K562 (cell line): ENCODE results near the gene FTH1. TPM values are rescaled to one million over a fixed set of nuclear protein-coding genes. Genes with fewer than 3 reads are reported as not detected.

Experiments used
- ATAC-seq: fragments of 200-7000 bp; cut with Tn5 transposase; 3 replicates; pipeline ENCODE4 v1.9.1; 2020; ENCODE audit warnings: moderate library complexity
- BruUV-seq: library from RNA; stranded (reverse); fragments of 400-500 nt; replicated peaks from 2 replicates; lab custom pipeline; 2021; lab: Mats Ljungman, UMichigan
- CTCF ChIA-PET: fragments of 300-600 bp; formaldehyde crosslinking; extraction: SDS; loops from one replicate; lab custom pipeline; 2021; ENCODE audit warnings: low intra/inter-chr PET ratio; lab: Yijun Ruan, JAX
- POLR2A ChIA-PET: fragments of 300-600, 350-650 bp; sonication (Branson Sonifier 250); formaldehyde crosslinking; extraction: SDS; loops from one replicate; lab custom pipeline; 2021; ENCODE audit warnings: antibody characterized with exemption, inconsistent platforms; lab: Yijun Ruan, JAX
- DNase-seq, 4 experiments: peaks; one replicate each; pipeline versions ENCODE4 v3.0.0 to v3.0.0-alpha.2; 2011 to 2018; ENCODE audit warnings: low spot score in 3 of 4, mixed read lengths in 3 of 4; ENCODE audit errors: extremely low read depth in 1 of 4
- FAIRE-seq: peaks from 2 replicates; lab custom pipeline; 2011; peaks lifted over from hg19 to GRCh38; lab: Jason Lieb, UNC
- H2AFZ ChIP-seq: 2 replicates; pipeline ENCODE4 v1.6.0; 2011; ENCODE audit warnings: low read depth, low read length, control low read depth, inconsistent platforms
- H3K27ac ChIP-seq: fragments of 200-600 bp; 3 replicates; pipeline ENCODE4 v1.8.0; 2011; ENCODE audit warnings: low read depth, mild to moderate bottlenecking, control low read depth, inconsistent platforms, low read length, moderate library complexity, mixed read lengths; ENCODE audit errors: extremely low read depth
- H3K27me3 ChIP-seq, 2 experiments: fragments of 300-600 bp in 1 of 2; 2 replicates in 1 of 2; 3 replicates in 1 of 2; pipeline versions ENCODE4 v1.6.0 to v1.8.0; 2011; ENCODE audit warnings: inconsistent platforms in 2 of 2, low read length in 2 of 2, mild to moderate bottlenecking in 1 of 2, mixed read lengths in 1 of 2, moderate library complexity in 1 of 2; ENCODE audit not compliant: control insufficient read depth in 2 of 2, insufficient read depth in 2 of 2
- H3K36me3 ChIP-seq: fragments of 300-600 bp; 3 replicates; pipeline ENCODE4 v1.8.0; 2011; ENCODE audit warnings: mild to moderate bottlenecking, low read length, inconsistent platforms; ENCODE audit not compliant: control insufficient read depth, insufficient read depth
- H3K4me1 ChIP-seq, 2 experiments: fragments of 200-600 bp in 1 of 2; replicated peaks in 1 of 2; 2 replicates in 1 of 2; 3 replicates in 1 of 2; pipeline versions ENCODE4 v1.5.1 to v1.8.0; 2011; ENCODE audit warnings: inconsistent platforms in 2 of 2, low read length in 2 of 2, mild to moderate bottlenecking in 1 of 2, mixed read lengths in 1 of 2, moderate library complexity in 1 of 2; ENCODE audit not compliant: control insufficient read depth in 2 of 2, insufficient read depth in 2 of 2
- H3K4me2 ChIP-seq: 2 replicates; pipeline ENCODE4 v1.6.1; 2011; ENCODE audit warnings: low read length, control low read depth, inconsistent platforms, mixed read lengths; ENCODE audit not compliant: insufficient read depth
- H3K4me3 ChIP-seq: fragments of 200-600 bp; sonication (generic), shearing (Covaris generic); 2 replicates; pipeline ENCODE4 v1.5.1; 2016; ENCODE audit warnings: control low read depth, inconsistent platforms
- H3K79me2 ChIP-seq: fragments of 200-600 bp; 3 replicates; pipeline ENCODE4 v1.8.0; 2011; ENCODE audit warnings: low read length, inconsistent platforms; ENCODE audit not compliant: control insufficient read depth, insufficient read depth
- H3K9ac ChIP-seq, 2 experiments: 2 replicates each; pipeline versions ENCODE4 v1.6.0 to v1.6.1; 2011; ENCODE audit warnings: low read depth in 2 of 2, low read length in 2 of 2, control low read depth in 1 of 2, inconsistent platforms in 1 of 2, mild to moderate bottlenecking in 1 of 2, mixed read lengths in 1 of 2; ENCODE audit not compliant: insufficient read depth in 1 of 2
- H3K9me1 ChIP-seq: one replicate; pipeline ENCODE4 v1.6.0; 2011; ENCODE audit warnings: inconsistent platforms, mild to moderate bottlenecking, low read length, moderate library complexity; ENCODE audit not compliant: control insufficient read depth, insufficient read depth
- H3K9me3 ChIP-seq: replicated peaks from 2 replicates; pipeline ENCODE4 v1.5.1; 2011; ENCODE audit warnings: low read depth, low read length, inconsistent platforms; ENCODE audit not compliant: control insufficient read depth, insufficient read depth
- H4K20me1 ChIP-seq: replicated peaks from 2 replicates; pipeline ENCODE4 v1.6.1; 2011; ENCODE audit warnings: low read length, inconsistent platforms, mixed read lengths; ENCODE audit not compliant: control insufficient read depth, insufficient read depth
- ARHGAP35 ChIP-seq: fragments of 450-650 bp; IDR thresholded peaks from 2 replicates; pipeline ENCODE4 v1.6.1; 2018; ENCODE audit not compliant: partially characterized antibody
- CBX1 ChIP-seq: sonication (generic); IDR thresholded peaks from 2 replicates; pipeline ENCODE4 v1.6.1; 2016; ENCODE audit warnings: antibody characterized with exemption, low read depth, mild to moderate bottlenecking
- CBX3 ChIP-seq, 2 experiments: IDR thresholded peaks; 1 replicate in 1 of 2; 2 replicates in 1 of 2; pipeline ENCODE4 v1.6.1; 2012; ENCODE audit warnings: inconsistent platforms in 2 of 2, low read length in 2 of 2, borderline replicate concordance in 1 of 2, control low read depth in 1 of 2
- CTBP1 ChIP-seq: fragments of 450-650 bp; IDR thresholded peaks from 2 replicates; pipeline ENCODE4 v1.6.1; 2016; ENCODE audit warnings: borderline replicate concordance
- GABPB1 ChIP-seq: sonication (generic); formaldehyde crosslinking; IDR thresholded peaks from 2 replicates; pipeline ENCODE4 v1.8.0; 2022; ENCODE audit warnings: mild to moderate bottlenecking, missing genetic modification reagents
- GTF2E2 ChIP-seq: fragments of 200-800 bp; sonication (Bioruptor generic); IDR thresholded peaks from 2 replicates; pipeline ENCODE4 v1.6.1; 2016; ENCODE audit warnings: missing genetic modification characterization, missing compliant biosample characterization
- IFI16 ChIP-seq: fragments of 250-450 bp; sonication (Bioruptor Pico); IDR thresholded peaks from 2 replicates; pipeline ENCODE4 v2.1.2; 2022; ENCODE audit warnings: mild to moderate bottlenecking, inconsistent platforms
- MTA1 ChIP-seq: fragments of 450-650 bp; IDR thresholded peaks from 2 replicates; pipeline ENCODE4 v1.6.1; 2017; ENCODE audit warnings: borderline replicate concordance
- RCOR1 ChIP-seq, 2 experiments: IDR thresholded peaks; 2 replicates each; pipeline ENCODE4 v1.6.1; 2012; ENCODE audit warnings: low read depth in 2 of 2, low read length in 2 of 2, borderline replicate concordance in 1 of 2, improper control_type of control experiment in 1 of 2
- STAT5A ChIP-seq: IDR thresholded peaks from 2 replicates; pipeline ENCODE4 v1.6.1; 2012; ENCODE audit warnings: low read length, inconsistent platforms, borderline replicate concordance
- TCF3 ChIP-seq: sonication (generic); formaldehyde crosslinking; IDR thresholded peaks from 2 replicates; pipeline ENCODE4 v1.4.0; 2020; ENCODE audit warnings: mild to moderate bottlenecking, missing genetic modification reagents
- TCF7 ChIP-seq: sonication (generic); IDR thresholded peaks from 2 replicates; pipeline ENCODE4 v1.6.1; 2016; ENCODE audit warnings: antibody characterized with exemption, borderline replicate concordance
- ZNF184 ChIP-seq: sonication (generic); formaldehyde crosslinking; IDR thresholded peaks from 2 replicates; pipeline ENCODE4 v1.5.0; 2020; ENCODE audit warnings: missing genetic modification reagents
- ZNF584 ChIP-seq: fragments of 200-800 bp; sonication (Bioruptor generic); IDR thresholded peaks from 2 replicates; pipeline ENCODE4 v1.6.1; 2016; ENCODE audit warnings: low read depth, mild to moderate bottlenecking, missing genetic modification characterization, missing compliant biosample characterization
- WGBS: fragments of 100-300 bp; shearing (Covaris generic); methylation state at CpG from one replicate; pipeline ENCODE4 v1.1.6; 2016; ENCODE audit warnings: low coverage, mixed read lengths; ENCODE audit not compliant: insufficient coverage; ENCODE audit errors: missing lambda C conversion rate; 5-methylcytosine and 5-hydroxymethylcytosine counted together
- in situ Hi-C: fragments of 300-500 bp; cut with MboI; formaldehyde crosslinking; loops from 4 replicates; pipeline ENCODE4 v1.15.0; 2018; ENCODE audit warnings: inconsistent platforms, mixed read lengths
- intact Hi-C: fragments of 100-400 bp; cut with micrococcal nuclease; formaldehyde crosslinking; loops from 2 replicates; pipeline ENCODE4 v1.14.2; 2022
- polyA plus RNA-seq, 8 experiments: library from polyadenylated mRNA; depleted of rRNA in 4 of 8; stranded (reverse) in 5 of 8; unstranded in 3 of 8; fragments of >200 nt; fragmentation: Nextera tagmentation in 2 of 8; fragmentation: Illumina TruSeq in 1 of 8; extraction: Ambion mirVana in 2 of 8; extraction: Trizol in 1 of 8; gene quantifications; 2 replicates each; pipeline versions ENCODE4 v1.2.1 to v1.2.3, GENCODE V29; 2011 to 2014; ENCODE audit warnings: inconsistent platforms in 1 of 8, missing spikeins in 1 of 8
- total RNA-seq, 7 experiments: library from RNA; depleted of rRNA in 6 of 7; stranded (reverse); fragments of >200 nt in 6 of 7; fragmentation: Illumina TruSeq in 2 of 7; extraction: Trizol in 2 of 7; gene quantifications; 2 replicates each; pipeline versions ENCODE4 v1.2.1 to v1.2.3, GENCODE V29; 2011 to 2021; ENCODE audit warnings: low replicate concordance in 1 of 7
- TF ChIP-seq, protein P1 (sequence below): sonication (generic); formaldehyde crosslinking; IDR thresholded peaks from 2 replicates; pipeline ENCODE4 v1.9.0; 2022; ENCODE audit warnings: mild to moderate bottlenecking, missing genetic modification reagents
- TF ChIP-seq, protein P2 (sequence below): sonication (generic); formaldehyde crosslinking; IDR thresholded peaks from 2 replicates; pipeline ENCODE4 v1.8.0; 2022; ENCODE audit warnings: mild to moderate bottlenecking, missing genetic modification reagents, borderline replicate concordance
- TF ChIP-seq, protein P3 (sequence below): fragments of 450-650 bp; IDR thresholded peaks from one replicate; pipeline ENCODE4 v1.6.1; 2018; ENCODE audit warnings: mild to moderate bottlenecking, moderate library complexity; ENCODE audit not compliant: partially characterized antibody
- TF ChIP-seq, protein P4 (sequence below): fragments of 200-800 bp; sonication (Bioruptor generic); IDR thresholded peaks from 2 replicates; pipeline ENCODE4 v1.6.1; 2017; ENCODE audit warnings: missing genetic modification characterization, missing compliant biosample characterization

FTH1 gene
- total and polyA plus RNA-seq, 9 of the 15 experiments (the other 6 are each of a cell fraction or from before 2014, with no cell fraction given) = 370 to 3,146 (median 802) TPM

DNA sequence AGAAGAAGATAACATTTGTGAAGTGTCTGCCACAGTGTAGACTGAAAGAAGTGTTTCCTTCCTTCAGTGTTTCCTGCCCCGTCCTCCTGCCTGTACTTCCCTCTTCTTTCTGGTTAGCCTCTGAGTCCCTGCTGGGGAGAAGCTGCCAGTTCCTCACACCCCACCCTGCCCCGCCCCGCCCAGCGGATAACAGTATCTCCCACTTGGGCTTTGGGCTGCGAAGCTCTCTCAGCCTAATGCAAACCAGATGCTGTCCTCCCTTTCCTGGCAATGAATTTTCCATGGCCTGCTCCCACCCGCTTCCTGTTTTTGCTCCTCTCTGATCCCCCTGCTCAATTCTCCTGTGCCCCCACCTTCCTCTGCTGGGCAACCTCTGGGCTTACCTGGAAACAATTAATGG lies 44.9 kb downstream of the FTH1 start:
- H3K27me3 ChIP-seq = no peaks in the 10 kb centered on the region
- peak overlapping the region; percentile 45; the same call in 2 of the 3 replicates for H3K27ac ChIP-seq
- no peaks in the 10 kb centered on the region for H3K9me3 ChIP-seq
- peaks cover 49 to 68% of the 10 kb centered on the region in 2 experiments for H3K4me1 ChIP-seq
- intact Hi-C loops (no loop called here), in situ Hi-C loops (no loop called here)
- no peaks in the 10 kb centered on the region for H3K9me1 ChIP-seq
- H2AFZ ChIP-seq = peak overlapping the region; percentile 69
- CTCF ChIA-PET = interaction anchor here (0.7 kb wide), 1 partner anchor 209 kb away, joined by 3 read pairs; no protein-coding TSS in a partner anchor
- H4K20me1 ChIP-seq = no peaks in the 10 kb centered on the region
- H3K36me3 ChIP-seq = no peaks in the 10 kb centered on the region
- WGBS = 2% methylated on average over 6 of the region's 6 CpGs
- BruUV-seq = no TSS peak
- peak overlapping the region; percentile 66 for H3K4me2 ChIP-seq
- H3K9ac ChIP-seq = peak overlapping the region; percentile 5 to 79; a peak in 1 of 4 replicates
- peaks cover 25% of the 10 kb centered on the region for H3K79me2 ChIP-seq
- POLR2A ChIA-PET = interaction anchor here (0.6 to 3.6 kb wide), 11 partner anchors 9 to 1830 kb away, joined by 3 to 17 read pairs (median 4); partner anchors contain the start of genes BEST1 and FTH1
- H3K4me3 ChIP-seq = no peak overlapping the region
- ATAC-seq = peak; percentile 42
- peak; percentile 67 to 88 (median 73) for DNase-seq
- no peak for FAIRE-seq
- TF ChIP-seq IFI16 (CRISPR knock-in tag) (no peak), ZNF184 (CRISPR knock-in tag) (no peak), MTA1 (peak; percentile 23; the same call in 1 of the 2 replicates), GTF2E2 (tag) (no peak), CBX3 (IDR thresholded peaks at IDR 0.05; ENCODE audit: borderline replicate concordance in 1 of 2, low read length in 2 of 2) (no peak), CBX1 (0 out of 2 replicates have a peak, but pooled peaks have one; percentile 5), ZNF584 (CRISPR knock-in tag) (no peak), TCF3 (CRISPR knock-in tag) (peak; percentile 14; the same call in 1 of the 2 replicates), TCF7 (no peak), ARHGAP35 (no peak), STAT5A (no peak), GABPB1 (CRISPR knock-in tag) (0 out of 2 replicates have a peak, but pooled peaks have one; percentile 27), RCOR1 (IDR thresholded peaks at IDR 0.05; ENCODE audit: borderline replicate concordance in 1 of 2, low read depth in 2 of 2, low read length in 2 of 2) (peak in 1 of 2 experiments; percentile 32; a peak in 2 of 4 replicates), CTBP1 (peak; percentile 40; the same call in 1 of the 2 replicates)
- TF ChIP-seq, protein P1, sequence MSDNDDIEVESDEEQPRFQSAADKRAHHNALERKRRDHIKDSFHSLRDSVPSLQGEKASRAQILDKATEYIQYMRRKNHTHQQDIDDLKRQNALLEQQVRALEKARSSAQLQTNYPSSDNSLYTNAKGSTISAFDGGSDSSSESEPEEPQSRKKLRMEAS (CRISPR knock-in tag) = no peak
- TF ChIP-seq, protein P2, sequence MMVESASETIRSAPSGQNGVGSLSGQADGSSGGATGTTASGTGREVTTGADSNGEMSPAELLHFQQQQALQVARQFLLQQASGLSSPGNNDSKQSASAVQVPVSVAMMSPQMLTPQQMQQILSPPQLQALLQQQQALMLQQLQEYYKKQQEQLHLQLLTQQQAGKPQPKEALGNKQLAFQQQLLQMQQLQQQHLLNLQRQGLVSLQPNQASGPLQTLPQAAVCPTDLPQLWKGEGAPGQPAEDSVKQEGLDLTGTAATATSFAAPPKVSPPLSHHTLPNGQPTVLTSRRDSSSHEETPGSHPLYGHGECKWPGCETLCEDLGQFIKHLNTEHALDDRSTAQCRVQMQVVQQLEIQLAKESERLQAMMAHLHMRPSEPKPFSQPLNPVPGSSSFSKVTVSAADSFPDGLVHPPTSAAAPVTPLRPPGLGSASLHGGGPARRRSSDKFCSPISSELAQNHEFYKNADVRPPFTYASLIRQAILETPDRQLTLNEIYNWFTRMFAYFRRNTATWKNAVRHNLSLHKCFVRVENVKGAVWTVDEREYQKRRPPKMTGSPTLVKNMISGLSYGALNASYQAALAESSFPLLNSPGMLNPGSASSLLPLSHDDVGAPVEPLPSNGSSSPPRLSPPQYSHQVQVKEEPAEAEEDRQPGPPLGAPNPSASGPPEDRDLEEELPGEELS (CRISPR knock-in tag) = no peak
- TF ChIP-seq, protein P3, sequence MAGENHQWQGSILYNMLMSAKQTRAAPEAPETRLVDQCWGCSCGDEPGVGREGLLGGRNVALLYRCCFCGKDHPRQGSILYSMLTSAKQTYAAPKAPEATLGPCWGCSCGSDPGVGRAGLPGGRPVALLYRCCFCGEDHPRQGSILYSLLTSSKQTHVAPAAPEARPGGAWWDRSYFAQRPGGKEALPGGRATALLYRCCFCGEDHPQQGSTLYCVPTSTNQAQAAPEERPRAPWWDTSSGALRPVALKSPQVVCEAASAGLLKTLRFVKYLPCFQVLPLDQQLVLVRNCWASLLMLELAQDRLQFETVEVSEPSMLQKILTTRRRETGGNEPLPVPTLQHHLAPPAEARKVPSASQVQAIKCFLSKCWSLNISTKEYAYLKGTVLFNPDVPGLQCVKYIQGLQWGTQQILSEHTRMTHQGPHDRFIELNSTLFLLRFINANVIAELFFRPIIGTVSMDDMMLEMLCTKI = no peak
- TF ChIP-seq, protein P4, sequence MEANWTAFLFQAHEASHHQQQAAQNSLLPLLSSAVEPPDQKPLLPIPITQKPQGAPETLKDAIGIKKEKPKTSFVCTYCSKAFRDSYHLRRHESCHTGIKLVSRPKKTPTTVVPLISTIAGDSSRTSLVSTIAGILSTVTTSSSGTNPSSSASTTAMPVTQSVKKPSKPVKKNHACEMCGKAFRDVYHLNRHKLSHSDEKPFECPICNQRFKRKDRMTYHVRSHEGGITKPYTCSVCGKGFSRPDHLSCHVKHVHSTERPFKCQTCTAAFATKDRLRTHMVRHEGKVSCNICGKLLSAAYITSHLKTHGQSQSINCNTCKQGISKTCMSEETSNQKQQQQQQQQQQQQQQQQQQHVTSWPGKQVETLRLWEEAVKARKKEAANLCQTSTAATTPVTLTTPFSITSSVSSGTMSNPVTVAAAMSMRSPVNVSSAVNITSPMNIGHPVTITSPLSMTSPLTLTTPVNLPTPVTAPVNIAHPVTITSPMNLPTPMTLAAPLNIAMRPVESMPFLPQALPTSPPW (CRISPR knock-in tag) = peak; percentile 68
